Neural cell (in vitro differentiated cells): ENCODE results near the gene TTC23. TPM values are rescaled to one million over a fixed set of nuclear protein-coding genes. Genes with fewer than 3 reads are reported as not detected.

ENCODE experiments used
- H2AFZ ChIP-seq: fragments of 200-600, 300-800 bp; sonication (generic), shearing (Covaris generic); 2 replicates; pipeline ENCODE4 v1.6.0; 2014; ENCODE audit warnings: low read depth, mild to moderate bottlenecking, antibody characterized with exemption, low read length, moderate library complexity
- H3F3A ChIP-seq: fragments of 200-600 bp; shearing (Covaris generic); 2 replicates; pipeline ENCODE4 v1.6.1; 2016; ENCODE audit warnings: mild to moderate bottlenecking, moderate library complexity, mixed read lengths, antibody characterized with exemption, low read length; ENCODE audit not compliant: insufficient read depth, poor library complexity, severe bottlenecking
- H3K27ac ChIP-seq: fragments of 200-600, 300-800 bp; sonication (generic), shearing (Covaris generic); 2 replicates; pipeline ENCODE4 v1.5.1; 2014; ENCODE audit warnings: mild to moderate bottlenecking, low read length, moderate library complexity
- H3K27me3 ChIP-seq: fragments of 300-800, 200-600 bp; sonication (generic), shearing (Covaris generic); 2 replicates; pipeline ENCODE4 v1.6.0; 2014; ENCODE audit warnings: mild to moderate bottlenecking, low read depth, low read length, moderate library complexity; ENCODE audit not compliant: insufficient read depth
- H3K36me3 ChIP-seq: fragments of 300-800, 200-600 bp; sonication (generic), shearing (Covaris generic); 2 replicates; pipeline ENCODE4 v1.5.1; 2014; ENCODE audit warnings: mild to moderate bottlenecking, antibody characterized with exemption, low read length, moderate library complexity; ENCODE audit not compliant: insufficient read depth
- H3K4me2 ChIP-seq: fragments of 300-800, 200-600 bp; sonication (generic), shearing (Covaris generic); 2 replicates; pipeline ENCODE4 v1.6.0; 2014; ENCODE audit warnings: mild to moderate bottlenecking, low read length
- H3K4me3 ChIP-seq: fragments of 300-800, 200-600 bp; sonication (generic), shearing (Covaris generic); 2 replicates; pipeline ENCODE4 v1.5.1; 2014; ENCODE audit warnings: mild to moderate bottlenecking, low read length, moderate library complexity
- H3K79me2 ChIP-seq: fragments of 200-600 bp; shearing (Covaris generic); replicated peaks from 2 replicates; pipeline ENCODE4 v1.6.0; 2014; ENCODE audit warnings: mild to moderate bottlenecking, low read length, moderate library complexity; ENCODE audit not compliant: insufficient read depth
- H3K9ac ChIP-seq: fragments of 300-800, 200-600 bp; sonication (generic), shearing (Covaris generic); 2 replicates; pipeline ENCODE4 v1.6.1; 2016; ENCODE audit warnings: mild to moderate bottlenecking, low read length, mixed read lengths
- H3K9me2 ChIP-seq: fragments of 200-600 bp; shearing (Covaris generic); 2 replicates; pipeline ENCODE4 v1.6.1; 2016; ENCODE audit warnings: mild to moderate bottlenecking, low read length, mixed read lengths; ENCODE audit not compliant: insufficient read depth
- H3K9me3 ChIP-seq: fragments of 200-600, 300-800 bp; sonication (generic), shearing (Covaris generic); 2 replicates; pipeline ENCODE4 v1.6.1; 2016; ENCODE audit warnings: mild to moderate bottlenecking, mixed run types, low read length, moderate library complexity, mixed read lengths
- H4K20me1 ChIP-seq: fragments of 200-600 bp; shearing (Covaris generic); 2 replicates; pipeline ENCODE4 v1.6.1; 2016; ENCODE audit warnings: mild to moderate bottlenecking, mixed run types; ENCODE audit not compliant: insufficient read depth
- EP300 ChIP-seq: fragments of 450-650 bp; conservative IDR thresholded peaks from 2 replicates; pipeline ENCODE4 v1.6.1; 2014; ENCODE audit warnings: antibody characterized with exemption, mild to moderate bottlenecking, moderate library complexity; ENCODE audit not compliant: poor library complexity, severe bottlenecking
- EZH2 ChIP-seq: fragments of 200-600, 300-800 bp; shearing (Covaris generic), sonication (generic); IDR thresholded peaks from 2 replicates; pipeline ENCODE4 v1.6.1; 2014; ENCODE audit warnings: antibody characterized with exemption, low read length, borderline replicate concordance, mild to moderate bottlenecking; ENCODE audit not compliant: insufficient read depth, poor library complexity, severe bottlenecking
- MXI1 ChIP-seq: fragments of 450-650 bp; conservative IDR thresholded peaks from 2 replicates; pipeline ENCODE4 v1.6.1; 2014; ENCODE audit warnings: antibody characterized with exemption, mild to moderate bottlenecking; ENCODE audit not compliant: poor library complexity, severe bottlenecking
- POLR2AphosphoS5 ChIP-seq: IDR thresholded peaks from 2 replicates; pipeline ENCODE4 v1.6.1; 2012
- RAD21 ChIP-seq: fragments of 450-650 bp; conservative IDR thresholded peaks from 2 replicates; pipeline ENCODE4 v1.6.1; 2014; ENCODE audit warnings: antibody characterized with exemption, mild to moderate bottlenecking, moderate library complexity
- SMC3 ChIP-seq: fragments of 450-650 bp; conservative IDR thresholded peaks from 2 replicates; pipeline ENCODE4 v1.6.1; 2014; ENCODE audit warnings: antibody characterized with exemption, mild to moderate bottlenecking, moderate library complexity; ENCODE audit not compliant: poor library complexity
- TAF1 ChIP-seq: IDR thresholded peaks from 2 replicates; pipeline ENCODE4 v1.6.1; 2012; ENCODE audit warnings: low read depth
- polyA plus RNA-seq: library from polyadenylated mRNA; depleted of rRNA; stranded (reverse); fragments of >200 nt; gene quantifications from 2 replicates; pipeline ENCODE4 v1.2.3, GENCODE V29; 2014
- TF ChIP-seq, protein P1 (sequence below): IDR thresholded peaks from 2 replicates; pipeline ENCODE4 v1.6.1; 2012; ENCODE audit warnings: borderline replicate concordance
- TF ChIP-seq, protein P2 (sequence below): fragments of 450-650 bp; IDR thresholded peaks from 2 replicates; pipeline ENCODE4 v1.5.1; 2014; ENCODE audit warnings: antibody characterized with exemption, mild to moderate bottlenecking, moderate library complexity; ENCODE audit not compliant: poor library complexity, severe bottlenecking

Gene TTC23
- polyA plus RNA-seq, 1 donor from 2014 or later = 6.2 TPM

DNA sequence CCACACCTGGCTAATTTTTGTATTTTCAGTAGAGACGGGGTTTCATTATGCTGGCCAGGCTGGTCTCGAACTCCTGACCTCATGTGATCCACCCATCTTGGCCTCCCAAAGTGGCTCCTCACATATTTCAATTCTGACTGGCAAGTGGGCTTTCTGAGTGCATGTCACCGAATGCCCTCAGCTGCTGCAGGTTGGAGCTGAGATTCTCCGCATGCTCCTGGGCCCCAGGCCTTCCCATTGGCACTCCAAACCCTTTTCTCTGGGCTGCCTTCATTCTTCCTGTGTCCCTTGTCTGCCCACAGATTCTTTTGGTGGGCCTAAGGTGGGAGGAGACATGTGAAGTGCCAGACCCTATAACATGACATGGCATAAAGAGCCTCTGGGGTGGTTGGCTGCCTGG is 77.2 kb downstream of the TTC23 start:
- H3K36me3 ChIP-seq = no peaks in the 10 kb centered on the region
- no peaks in the 10 kb centered on the region for H3K9me3 ChIP-seq
- H2AFZ ChIP-seq = no peak overlapping the region
- no peak overlapping the region for H3K27ac ChIP-seq
- no peaks in the 10 kb centered on the region for H4K20me1 ChIP-seq
- TF ChIP-seq, protein P1, sequence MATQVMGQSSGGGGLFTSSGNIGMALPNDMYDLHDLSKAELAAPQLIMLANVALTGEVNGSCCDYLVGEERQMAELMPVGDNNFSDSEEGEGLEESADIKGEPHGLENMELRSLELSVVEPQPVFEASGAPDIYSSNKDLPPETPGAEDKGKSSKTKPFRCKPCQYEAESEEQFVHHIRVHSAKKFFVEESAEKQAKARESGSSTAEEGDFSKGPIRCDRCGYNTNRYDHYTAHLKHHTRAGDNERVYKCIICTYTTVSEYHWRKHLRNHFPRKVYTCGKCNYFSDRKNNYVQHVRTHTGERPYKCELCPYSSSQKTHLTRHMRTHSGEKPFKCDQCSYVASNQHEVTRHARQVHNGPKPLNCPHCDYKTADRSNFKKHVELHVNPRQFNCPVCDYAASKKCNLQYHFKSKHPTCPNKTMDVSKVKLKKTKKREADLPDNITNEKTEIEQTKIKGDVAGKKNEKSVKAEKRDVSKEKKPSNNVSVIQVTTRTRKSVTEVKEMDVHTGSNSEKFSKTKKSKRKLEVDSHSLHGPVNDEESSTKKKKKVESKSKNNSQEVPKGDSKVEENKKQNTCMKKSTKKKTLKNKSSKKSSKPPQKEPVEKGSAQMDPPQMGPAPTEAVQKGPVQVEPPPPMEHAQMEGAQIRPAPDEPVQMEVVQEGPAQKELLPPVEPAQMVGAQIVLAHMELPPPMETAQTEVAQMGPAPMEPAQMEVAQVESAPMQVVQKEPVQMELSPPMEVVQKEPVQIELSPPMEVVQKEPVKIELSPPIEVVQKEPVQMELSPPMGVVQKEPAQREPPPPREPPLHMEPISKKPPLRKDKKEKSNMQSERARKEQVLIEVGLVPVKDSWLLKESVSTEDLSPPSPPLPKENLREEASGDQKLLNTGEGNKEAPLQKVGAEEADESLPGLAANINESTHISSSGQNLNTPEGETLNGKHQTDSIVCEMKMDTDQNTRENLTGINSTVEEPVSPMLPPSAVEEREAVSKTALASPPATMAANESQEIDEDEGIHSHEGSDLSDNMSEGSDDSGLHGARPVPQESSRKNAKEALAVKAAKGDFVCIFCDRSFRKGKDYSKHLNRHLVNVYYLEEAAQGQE = no peak
- TF ChIP-seq EZH2 = no peak
- no peak for TF ChIP-seq POLR2AphosphoS5
- no peak for TF ChIP-seq MXI1
- TF ChIP-seq, protein P2, sequence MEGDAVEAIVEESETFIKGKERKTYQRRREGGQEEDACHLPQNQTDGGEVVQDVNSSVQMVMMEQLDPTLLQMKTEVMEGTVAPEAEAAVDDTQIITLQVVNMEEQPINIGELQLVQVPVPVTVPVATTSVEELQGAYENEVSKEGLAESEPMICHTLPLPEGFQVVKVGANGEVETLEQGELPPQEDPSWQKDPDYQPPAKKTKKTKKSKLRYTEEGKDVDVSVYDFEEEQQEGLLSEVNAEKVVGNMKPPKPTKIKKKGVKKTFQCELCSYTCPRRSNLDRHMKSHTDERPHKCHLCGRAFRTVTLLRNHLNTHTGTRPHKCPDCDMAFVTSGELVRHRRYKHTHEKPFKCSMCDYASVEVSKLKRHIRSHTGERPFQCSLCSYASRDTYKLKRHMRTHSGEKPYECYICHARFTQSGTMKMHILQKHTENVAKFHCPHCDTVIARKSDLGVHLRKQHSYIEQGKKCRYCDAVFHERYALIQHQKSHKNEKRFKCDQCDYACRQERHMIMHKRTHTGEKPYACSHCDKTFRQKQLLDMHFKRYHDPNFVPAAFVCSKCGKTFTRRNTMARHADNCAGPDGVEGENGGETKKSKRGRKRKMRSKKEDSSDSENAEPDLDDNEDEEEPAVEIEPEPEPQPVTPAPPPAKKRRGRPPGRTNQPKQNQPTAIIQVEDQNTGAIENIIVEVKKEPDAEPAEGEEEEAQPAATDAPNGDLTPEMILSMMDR = no peak
- TF ChIP-seq TAF1 = no peak
- no peaks in the 10 kb centered on the region for H3F3A ChIP-seq
- no peak overlapping the region for H3K9ac ChIP-seq
- H3K79me2 ChIP-seq = no peaks in the 10 kb centered on the region
- no peak overlapping the region for H3K4me2 ChIP-seq
- H3K27me3 ChIP-seq = no peaks in the 10 kb centered on the region
- no peak overlapping the region for H3K4me3 ChIP-seq
- H3K9me2 ChIP-seq = no peaks in the 10 kb centered on the region

DNA sequence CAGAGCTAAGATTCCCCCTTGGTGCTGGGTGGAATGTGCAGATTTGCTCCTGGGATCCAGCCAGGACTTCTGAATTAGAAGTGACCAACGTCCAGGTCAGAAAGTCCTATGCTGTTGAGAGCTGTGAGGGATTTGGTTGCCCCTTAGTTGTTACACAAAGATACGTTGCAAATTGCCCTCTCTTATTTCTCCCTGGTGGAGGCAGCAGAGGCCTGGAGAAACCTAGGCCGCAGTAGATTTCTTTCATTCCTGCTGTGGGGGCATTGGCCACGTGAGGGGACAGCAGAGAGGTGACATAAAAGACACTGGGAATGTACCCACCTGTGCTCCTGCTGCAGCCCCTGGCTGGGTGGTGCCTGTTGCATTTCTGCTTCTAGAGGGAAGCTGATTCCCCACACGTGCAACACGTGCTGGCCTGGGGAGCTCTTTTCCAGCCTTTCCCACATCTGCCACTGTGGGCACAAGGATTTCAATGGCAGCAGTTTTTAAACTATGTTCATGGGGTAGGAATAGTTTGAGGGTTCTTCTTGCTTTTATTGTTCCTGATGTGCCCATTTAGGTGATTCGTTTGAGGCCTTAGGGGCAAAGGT is 78.8 kb downstream of the TTC23 start:
- no peaks in the 10 kb centered on the region for H3K79me2 ChIP-seq
- H3K9ac ChIP-seq = no peak overlapping the region
- no peak overlapping the region for H3K4me3 ChIP-seq
- H4K20me1 ChIP-seq = no peaks in the 10 kb centered on the region
- H3K36me3 ChIP-seq = no peaks in the 10 kb centered on the region
- H2AFZ ChIP-seq = no peak overlapping the region
- H3K9me2 ChIP-seq = no peaks in the 10 kb centered on the region
- no peaks in the 10 kb centered on the region for H3K27me3 ChIP-seq
- no peak overlapping the region for H3K27ac ChIP-seq
- TF ChIP-seq EP300 (no peak), POLR2AphosphoS5 (no peak), SMC3 (no peak), EZH2 (no peak), RAD21 (no peak), TAF1 (no peak), MXI1 (no peak)
- TF ChIP-seq, protein P1 = no peak
- TF ChIP-seq, protein P2 = no peak
- H3K9me3 ChIP-seq = no peaks in the 10 kb centered on the region
- H3K4me2 ChIP-seq = no peak overlapping the region
- H3F3A ChIP-seq = no peaks in the 10 kb centered on the region
